B cell (primary cell): ENCODE data around the gene RTL1. TPM values are rescaled to one million over a fixed set of nuclear protein-coding genes. Genes with fewer than 3 reads are reported as not detected.

ENCODE experiments used
- ATAC-seq: fragments of 200-7000 bp; cut with Tn5 transposase; one replicate; pipeline ENCODE4 v1.10.0; 2021; ENCODE audit warnings: low read depth, mild to moderate bottlenecking, moderate number of reproducible peaks, moderate library complexity
- CTCF ChIA-PET: fragments of 350-600 bp; sonication (Branson Sonifier 250); formaldehyde crosslinking; loops from one replicate; lab custom pipeline; 2021; ENCODE audit warnings: antibody characterized with exemption, inconsistent platforms; lab: Charles Lee
- POLR2A ChIA-PET: fragments of 350-600 bp; sonication (Branson Sonifier 250); formaldehyde crosslinking; loops from one replicate; lab custom pipeline; 2021; ENCODE audit warnings: antibody characterized with exemption; lab: Charles Lee
- DNase-seq: peaks from one replicate; pipeline ENCODE4 v3.0.0; 2013
- H2AFZ ChIP-seq: 2 replicates; pipeline ENCODE4 v1.6.1; 2012; ENCODE audit warnings: mild to moderate bottlenecking, low read depth, low read length; ENCODE audit not compliant: insufficient read depth, poor library complexity, severe bottlenecking
- H3K27ac ChIP-seq, 2 donors: 1 replicate in 1 of 2; 2 replicates in 1 of 2; pipeline ENCODE4 v1.5.1; 2012 to 2013; ENCODE audit warnings: low read length in 2 of 2, mild to moderate bottlenecking in 2 of 2, moderate library complexity in 1 of 2
- H3K27me3 ChIP-seq, 4 experiments: fragments of 200-600 bp in 1 of 4; sonication (generic) in 1 of 4; replicated peaks in 1 of 4; 1 replicate in 2 of 4; 2 replicates in 2 of 4; pipeline versions ENCODE4 v1.6.1 to v1.7.0; 2013 to 2016; ENCODE audit warnings: low read length in 3 of 4, mild to moderate bottlenecking in 2 of 4, mixed read lengths in 1 of 4, moderate library complexity in 1 of 4; ENCODE audit not compliant: insufficient read depth in 4 of 4, control insufficient read depth in 3 of 4; ENCODE audit errors: control extremely low read depth in 1 of 4
- H3K36me3 ChIP-seq, 2 experiments: replicated peaks in 1 of 2; 1 replicate in 1 of 2; 2 replicates in 1 of 2; pipeline versions ENCODE4 v1.6.1 to v1.7.1; 2013; ENCODE audit warnings: low read length in 1 of 2; ENCODE audit not compliant: insufficient read depth in 2 of 2, control insufficient read depth in 1 of 2; ENCODE audit errors: control extremely low read depth in 1 of 2, extremely low read depth in 1 of 2
- H3K4me1 ChIP-seq, 2 donors: fragments of 200-600 bp in 1 of 2; sonication (generic) in 1 of 2; 1 replicate in 1 of 2; 2 replicates in 1 of 2; pipeline versions ENCODE4 v1.5.1 to v1.6.1; 2013 to 2017; ENCODE audit warnings: low read length in 2 of 2; ENCODE audit not compliant: control insufficient read depth in 2 of 2, insufficient read depth in 2 of 2
- H3K4me2 ChIP-seq: replicated peaks from 2 replicates; pipeline ENCODE3; 2012; ENCODE audit warnings: mild to moderate bottlenecking, low read depth, low read length; ENCODE audit not compliant: poor library complexity, severe bottlenecking
- H3K4me3 ChIP-seq, 5 experiments: fragments of 200-600 bp in 1 of 5; sonication (generic) in 1 of 5; 1 replicate in 3 of 5; 2 replicates in 2 of 5; pipeline versions ENCODE4 v1.5.1 to v1.7.0; 2011 to 2016; ENCODE audit warnings: low read length in 4 of 5, mild to moderate bottlenecking in 4 of 5, low read depth in 2 of 5, control low read depth in 1 of 5, moderate library complexity in 1 of 5; ENCODE audit not compliant: insufficient read depth in 1 of 5; ENCODE audit errors: control extremely low read depth in 1 of 5, extremely low read depth in 1 of 5
- H3K79me2 ChIP-seq: fragments of 200-600 bp; sonication (generic); one replicate; pipeline ENCODE4 v1.6.0; 2016; ENCODE audit warnings: low read length; ENCODE audit not compliant: control insufficient read depth, insufficient read depth
- H3K9ac ChIP-seq: fragments of 200-600 bp; sonication (generic); 2 replicates; pipeline ENCODE4 v1.6.1; 2017; ENCODE audit warnings: mild to moderate bottlenecking, low read length, moderate library complexity
- H3K9me3 ChIP-seq, 3 donors: one replicate each; pipeline versions ENCODE4 v1.6.1 to v1.7.1; 2013; ENCODE audit warnings: low read length in 2 of 3; ENCODE audit not compliant: control insufficient read depth in 2 of 3, insufficient read depth in 1 of 3; ENCODE audit errors: control extremely low read depth in 1 of 3
- H4K20me1 ChIP-seq: 2 replicates; pipeline ENCODE4 v1.6.0; 2012; ENCODE audit warnings: mild to moderate bottlenecking, low read length; ENCODE audit not compliant: insufficient read depth, control insufficient read depth, poor library complexity, severe bottlenecking
- H3K27ac Mint-ChIP-seq: one replicate; pipeline ENCODE4 v1.8.0; 2021; ENCODE audit warnings: mixed read lengths
- H3K27me3 Mint-ChIP-seq: one replicate; pipeline ENCODE4 v1.8.0; 2021; ENCODE audit warnings: mixed read lengths
- H3K4me1 Mint-ChIP-seq: one replicate; pipeline ENCODE4 v1.8.0; 2021; ENCODE audit warnings: mixed read lengths
- H3K4me3 Mint-ChIP-seq: one replicate; pipeline ENCODE4 v1.8.0; 2021; ENCODE audit warnings: mixed read lengths
- H3K9me3 Mint-ChIP-seq: one replicate; pipeline ENCODE4 v1.8.0; 2022; ENCODE audit warnings: mixed read lengths; ENCODE audit not compliant: insufficient read depth
- EZH2 ChIP-seq: IDR thresholded peaks from 2 replicates; pipeline ENCODE4 v1.6.1; 2012; ENCODE audit warnings: borderline replicate concordance, low read depth, mild to moderate bottlenecking, moderate library complexity, low read length; ENCODE audit not compliant: insufficient read depth, poor library complexity, severe bottlenecking
- WGBS: methylation state at CpG from one replicate; pipeline ENCODE4 v1.1.5; 2013; ENCODE audit warnings: missing lambda C conversion rate; ENCODE audit not compliant: insufficient coverage; 5-methylcytosine and 5-hydroxymethylcytosine counted together
- intact Hi-C: fragments of 100-400 bp; cut with micrococcal nuclease; formaldehyde crosslinking; loops from one replicate; pipeline ENCODE4 v1.10.0; 2022
- polyA plus RNA-seq: library from polyadenylated mRNA; depleted of rRNA; stranded (reverse); fragments of >200 nt; gene quantifications from 2 replicates; pipeline ENCODE4 v1.2.3, GENCODE V29; 2012
- total RNA-seq, 2 donors: library from RNA; stranded (reverse); fragments of 120-200 nt in 1 of 2; gene quantifications; 1 replicate in 1 of 2; 2 replicates in 1 of 2; pipeline versions ENCODE4 v1.2.3 to v1.2.4, GENCODE V29; 2013 to 2022
- TF ChIP-seq, protein P1 (sequence below): fragments of 200-600 bp; IDR thresholded peaks from one replicate; pipeline ENCODE4 v1.8.0; 2022; ENCODE audit warnings: antibody characterized with exemption, mild to moderate bottlenecking

RTL1 gene
- total and polyA plus RNA-seq, 2 donors (not counting 1 experiment from before 2014, with no cell fraction given), result not detected

DNA sequence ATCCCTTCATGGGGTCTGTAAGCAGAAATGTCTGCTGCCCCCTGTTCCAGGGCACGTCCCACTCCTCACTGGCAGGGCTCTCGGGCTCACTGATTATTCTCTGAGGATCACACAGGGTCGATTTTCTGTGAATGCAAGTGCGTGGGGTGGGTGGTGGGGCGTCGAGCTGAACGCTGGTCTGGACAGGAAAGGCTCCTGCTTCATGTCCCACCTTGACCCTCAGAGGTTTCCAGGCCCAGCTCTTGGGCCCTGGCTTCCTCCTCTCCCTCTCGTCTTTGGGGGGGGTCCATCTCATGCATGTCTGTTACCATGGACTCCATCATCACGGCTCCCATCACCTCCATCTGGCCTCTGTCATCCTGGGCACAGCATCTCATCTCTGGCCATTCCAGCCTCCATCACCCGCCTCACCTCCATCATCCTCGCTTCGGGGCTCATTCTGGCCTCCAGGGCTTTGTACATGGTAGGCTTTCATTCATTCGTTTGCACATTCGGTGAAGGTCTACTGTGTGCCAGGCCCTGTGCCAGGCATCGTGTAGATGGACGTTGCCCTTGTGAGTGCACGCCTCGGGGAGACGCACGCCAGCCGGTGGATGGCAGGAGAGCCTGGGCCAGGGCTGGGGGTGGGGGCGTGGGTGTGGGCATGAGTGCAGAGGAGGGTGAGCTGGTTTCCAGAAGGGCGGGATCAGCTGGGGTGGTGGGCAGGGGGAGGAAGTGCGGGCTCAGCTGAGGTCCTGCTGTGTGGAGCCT, 34.7 kb downstream of the RTL1 start:
- H3K4me1 ChIP-seq, result no peaks in the 10 kb centered on the region
- H4K20me1 ChIP-seq, result no peaks in the 10 kb centered on the region
- intact Hi-C loops, result no loop called here
- no peak overlapping the region for H3K27ac ChIP-seq
- no peak overlapping the region for H3K4me2 ChIP-seq
- TF ChIP-seq, protein P1, sequence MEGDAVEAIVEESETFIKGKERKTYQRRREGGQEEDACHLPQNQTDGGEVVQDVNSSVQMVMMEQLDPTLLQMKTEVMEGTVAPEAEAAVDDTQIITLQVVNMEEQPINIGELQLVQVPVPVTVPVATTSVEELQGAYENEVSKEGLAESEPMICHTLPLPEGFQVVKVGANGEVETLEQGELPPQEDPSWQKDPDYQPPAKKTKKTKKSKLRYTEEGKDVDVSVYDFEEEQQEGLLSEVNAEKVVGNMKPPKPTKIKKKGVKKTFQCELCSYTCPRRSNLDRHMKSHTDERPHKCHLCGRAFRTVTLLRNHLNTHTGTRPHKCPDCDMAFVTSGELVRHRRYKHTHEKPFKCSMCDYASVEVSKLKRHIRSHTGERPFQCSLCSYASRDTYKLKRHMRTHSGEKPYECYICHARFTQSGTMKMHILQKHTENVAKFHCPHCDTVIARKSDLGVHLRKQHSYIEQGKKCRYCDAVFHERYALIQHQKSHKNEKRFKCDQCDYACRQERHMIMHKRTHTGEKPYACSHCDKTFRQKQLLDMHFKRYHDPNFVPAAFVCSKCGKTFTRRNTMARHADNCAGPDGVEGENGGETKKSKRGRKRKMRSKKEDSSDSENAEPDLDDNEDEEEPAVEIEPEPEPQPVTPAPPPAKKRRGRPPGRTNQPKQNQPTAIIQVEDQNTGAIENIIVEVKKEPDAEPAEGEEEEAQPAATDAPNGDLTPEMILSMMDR, result no peak
- no peak for TF ChIP-seq EZH2
- no peaks in the 10 kb centered on the region for H3K4me1 Mint-ChIP-seq
- peaks cover 0 to 14% (median 0%) of the 10 kb centered on the region in 3 donors for H3K9me3 ChIP-seq
- H3K36me3 ChIP-seq, result no peaks in the 10 kb centered on the region
- H3K4me3 ChIP-seq, result no peak overlapping the region
- H2AFZ ChIP-seq, result no peak overlapping the region
- ChIA-PET CTCF (no interaction called here), POLR2A (no interaction called here)
- H3K27ac Mint-ChIP-seq, result no peak overlapping the region
- ATAC-seq (no peak), DNase-seq (no peak)
- H3K79me2 ChIP-seq, result no peaks in the 10 kb centered on the region
- no peak overlapping the region for H3K4me3 Mint-ChIP-seq
- peaks cover 3% of the 10 kb centered on the region for H3K9me3 Mint-ChIP-seq
- no peak overlapping the region for H3K9ac ChIP-seq
- H3K27me3 Mint-ChIP-seq, result no peaks in the 10 kb centered on the region
- H3K27me3 ChIP-seq, result no peaks in the 10 kb centered on the region
- WGBS, result 93% methylated on average over 18 of the region's 24 CpGs

DNA sequence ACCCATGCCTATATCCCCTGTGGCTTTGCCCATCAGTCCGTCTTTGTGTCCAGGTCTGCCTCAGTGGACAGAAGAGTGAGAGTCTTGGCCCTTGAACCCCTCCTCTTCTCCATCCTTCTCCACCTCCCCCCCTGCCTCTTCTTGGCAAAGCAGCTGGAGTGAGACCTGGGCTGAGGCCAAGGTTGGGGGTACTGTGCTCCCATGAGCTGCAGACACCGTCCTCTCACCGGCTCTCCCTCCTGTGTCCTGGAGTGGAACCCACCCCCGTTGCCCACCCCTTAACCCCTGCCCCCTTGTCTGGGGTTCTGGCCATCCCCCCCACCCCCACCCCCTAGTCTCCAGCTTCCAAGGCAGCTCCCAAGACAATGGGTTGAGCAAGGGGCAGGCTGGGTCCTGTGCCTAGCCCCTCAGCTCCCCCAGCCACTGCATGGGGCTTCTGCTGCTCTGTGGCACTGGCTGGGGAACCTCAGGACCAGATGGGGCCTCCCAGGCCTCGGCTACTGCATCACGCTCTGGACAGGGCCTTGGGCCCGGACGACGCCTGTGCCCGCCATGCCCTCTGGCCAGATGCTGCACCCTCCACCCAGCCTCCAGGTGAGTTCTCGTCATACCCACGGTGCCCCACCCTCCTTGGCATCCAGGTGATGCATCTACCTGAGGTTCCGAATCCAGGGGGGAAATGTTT, 35.7 kb downstream of the RTL1 start:
- no peak overlapping the region for H3K4me3 ChIP-seq
- H3K27ac ChIP-seq, result no peak overlapping the region
- peaks cover 0 to 14% (median 0%) of the 10 kb centered on the region in 3 donors for H3K9me3 ChIP-seq
- H3K9ac ChIP-seq, result no peak overlapping the region
- H3K36me3 ChIP-seq, result no peaks in the 10 kb centered on the region
- ATAC-seq, result no peak
- H3K9me3 Mint-ChIP-seq, result peaks cover 2% of the 10 kb centered on the region
- H3K4me1 ChIP-seq, result no peaks in the 10 kb centered on the region
- TF ChIP-seq EZH2, result no peak
- TF ChIP-seq, protein P1, result no peak
- no peaks in the 10 kb centered on the region for H3K79me2 ChIP-seq
- no peak overlapping the region for H3K4me3 Mint-ChIP-seq
- WGBS, result 94% methylated on average over 12 of the region's 13 CpGs
- ChIA-PET CTCF (no interaction called here), POLR2A (no interaction called here)
- intact Hi-C loops, result no loop called here
- H3K27me3 ChIP-seq, result no peaks in the 10 kb centered on the region
- no peak overlapping the region for H3K4me2 ChIP-seq
- no peak overlapping the region for H3K27ac Mint-ChIP-seq
- DNase-seq, result no peak
- H2AFZ ChIP-seq, result no peak overlapping the region
- H4K20me1 ChIP-seq, result no peaks in the 10 kb centered on the region
- H3K4me1 Mint-ChIP-seq, result no peaks in the 10 kb centered on the region
- no peaks in the 10 kb centered on the region for H3K27me3 Mint-ChIP-seq
